SK-N-SH treated with all-trans-retinoic acid at 6 μM for 48 hours (cell line): ENCODE measurements around the gene FGF14.
A peak's percentile ranks its signal among the peaks of the same experiment; 100 is the strongest.

Experiments
- ATAC-seq: fragments of 200-7000 bp; cut with Tn5 transposase; 3 replicates; pipeline ENCODE4 v1.9.1; 2020; ENCODE audit warnings: mild to moderate bottlenecking, moderate library complexity
- ARNTL ChIP-seq: fragments of 450-650 bp; formaldehyde crosslinking; IDR thresholded peaks from 2 replicates; pipeline ENCODE4 v1.5.0; 2020; ENCODE audit warnings: low read depth, mild to moderate bottlenecking, moderate library complexity, borderline replicate concordance
- CREB5 ChIP-seq: fragments of 250-450 bp; sonication (Bioruptor Pico); IDR thresholded peaks from 2 replicates; pipeline ENCODE4 v1.5.1; 2020; ENCODE audit warnings: low read depth, mild to moderate bottlenecking, moderate library complexity
- CSDC2 ChIP-seq: fragments of 250-450 bp; sonication (Bioruptor Pico); IDR thresholded peaks from 2 replicates; pipeline ENCODE4 v1.5.0; 2020; ENCODE audit warnings: mild to moderate bottlenecking, moderate library complexity
- CSRNP3 ChIP-seq: fragments of 250-450 bp; sonication (Bioruptor Pico); IDR thresholded peaks from 2 replicates; pipeline ENCODE4 v1.5.1; 2021; ENCODE audit warnings: mild to moderate bottlenecking, moderate library complexity
- GLIS3 ChIP-seq: fragments of 250-450 bp; sonication (Bioruptor Pico); IDR thresholded peaks from 2 replicates; pipeline ENCODE4 v1.5.0; 2020; ENCODE audit warnings: mild to moderate bottlenecking, moderate library complexity
- ISL1 ChIP-seq: fragments of 250-450 bp; sonication (Bioruptor Pico); IDR thresholded peaks from 2 replicates; pipeline ENCODE4 v2.1.2; 2022; ENCODE audit warnings: mild to moderate bottlenecking, moderate library complexity
- OSR1 ChIP-seq: fragments of 250-450 bp; sonication (Bioruptor Pico); IDR thresholded peaks from 2 replicates; pipeline ENCODE4 v1.8.0; 2022; ENCODE audit warnings: moderate library complexity, mild to moderate bottlenecking, inconsistent platforms
- PATZ1 ChIP-seq: fragments of 250-450 bp; sonication (Bioruptor Pico); IDR thresholded peaks from 2 replicates; pipeline ENCODE4 v1.8.0; 2020; ENCODE audit warnings: mild to moderate bottlenecking, moderate library complexity, borderline replicate concordance
- POU6F1 ChIP-seq: fragments of 250-450 bp; sonication (Bioruptor Pico); IDR thresholded peaks from 2 replicates; pipeline ENCODE4 v1.8.0; 2021; ENCODE audit warnings: low read depth, mild to moderate bottlenecking, moderate library complexity, borderline replicate concordance
- PPARA ChIP-seq: fragments of 250-450 bp; sonication (Bioruptor Pico); IDR thresholded peaks from 2 replicates; pipeline ENCODE4 v1.5.0; 2020; ENCODE audit warnings: mild to moderate bottlenecking, borderline replicate concordance
- RARB ChIP-seq: fragments of 250-450 bp; sonication (Bioruptor Pico); IDR thresholded peaks from 2 replicates; pipeline ENCODE4 v1.8.0; 2021; ENCODE audit warnings: mild to moderate bottlenecking, moderate library complexity
- SNAI2 ChIP-seq: fragments of 250-450 bp; sonication (Bioruptor Pico); IDR thresholded peaks from 2 replicates; pipeline ENCODE4 v1.5.0; 2020; ENCODE audit warnings: mild to moderate bottlenecking, moderate library complexity
- TCF4 ChIP-seq: fragments of 250-450 bp; sonication (Bioruptor Pico); IDR thresholded peaks from 2 replicates; pipeline ENCODE4 v1.8.0; 2021; ENCODE audit warnings: mild to moderate bottlenecking, moderate library complexity, borderline replicate concordance
- TOX ChIP-seq: fragments of 250-450 bp; sonication (Bioruptor Pico); IDR thresholded peaks from 2 replicates; pipeline ENCODE4 v1.8.0; 2021; ENCODE audit warnings: mild to moderate bottlenecking, moderate library complexity, borderline replicate concordance
- ZC3H10 ChIP-seq: fragments of 250-450 bp; sonication (Bioruptor Pico); IDR thresholded peaks from 2 replicates; pipeline ENCODE4 v1.5.1; 2021; ENCODE audit warnings: mild to moderate bottlenecking, moderate library complexity
- ZFP3 ChIP-seq: fragments of 250-450 bp; sonication (Bioruptor Pico); IDR thresholded peaks from 2 replicates; pipeline ENCODE4 v1.5.0; 2020; ENCODE audit warnings: mild to moderate bottlenecking, moderate library complexity
- ZFP30 ChIP-seq: fragments of 450-650 bp; formaldehyde crosslinking; IDR thresholded peaks from 2 replicates; pipeline ENCODE4 v1.5.0; 2022; ENCODE audit warnings: mild to moderate bottlenecking, moderate library complexity
- ZNF565 ChIP-seq: fragments of 450-650 bp; formaldehyde crosslinking; conservative IDR thresholded peaks from 2 replicates; pipeline ENCODE4 v1.5.0; 2020; ENCODE audit warnings: low read depth, mild to moderate bottlenecking, moderate library complexity
- ZNF8 ChIP-seq: fragments of 450-650 bp; formaldehyde crosslinking; IDR thresholded peaks from 2 replicates; pipeline ENCODE4 v1.5.0; 2020; ENCODE audit warnings: mild to moderate bottlenecking, moderate library complexity

The FGF14 gene

GRCh38 chr13:102293723-102294122 lies 108.1 kb downstream of the FGF14 start:
- TF ChIP-seq ISL1 (CRISPR knock-in tag): no peak
- no peak for TF ChIP-seq PATZ1 (CRISPR knock-in tag)
- no peak for TF ChIP-seq ZC3H10 (CRISPR knock-in tag)
- TF ChIP-seq TCF4 (CRISPR knock-in tag): no peak
- no peak for TF ChIP-seq ZNF565 (CRISPR knock-in tag)
- TF ChIP-seq TOX (CRISPR knock-in tag): no peak
- TF ChIP-seq PPARA (CRISPR knock-in tag): no peak
- TF ChIP-seq ARNTL (CRISPR knock-in tag): no peak
- TF ChIP-seq OSR1 (CRISPR knock-in tag): no peak
- no peak for ATAC-seq

GRCh38 chr13:102291587-102292218 lies 110.1 kb downstream of the FGF14 start:
- TF ChIP-seq SNAI2: no peak
- TF ChIP-seq RARB (CRISPR knock-in tag): no peak
- TF ChIP-seq POU6F1 (CRISPR knock-in tag): no peak
- no peak for TF ChIP-seq ARNTL (CRISPR knock-in tag)
- TF ChIP-seq CREB5 (CRISPR knock-in tag): no peak
- TF ChIP-seq ZNF8 (CRISPR knock-in tag): no peak
- TF ChIP-seq CSRNP3 (CRISPR knock-in tag): no peak
- TF ChIP-seq ZFP3 (CRISPR knock-in tag): no peak
- TF ChIP-seq TCF4 (CRISPR knock-in tag): no peak
- no peak for TF ChIP-seq GLIS3 (CRISPR knock-in tag)
- no peak for TF ChIP-seq ZFP30 (CRISPR knock-in tag)
- no peak for TF ChIP-seq TOX (CRISPR knock-in tag)
- TF ChIP-seq, all 23 proteins: peak for 0
- peak; percentile 59; the same call in 2 of the 3 replicates for ATAC-seq

GRCh38 chr13:102289606-102290005 lies 112.2 kb downstream of the FGF14 start:
- no peak for ATAC-seq
- TF ChIP-seq CSDC2 (CRISPR knock-in tag) (no peak), CSRNP3 (CRISPR knock-in tag) (no peak)

GRCh38 chr13:102286326-102286725 lies 115.5 kb downstream of the FGF14 start:
- TF ChIP-seq ARNTL (CRISPR knock-in tag) (no peak), ISL1 (CRISPR knock-in tag) (peak; percentile 76)
- peak; percentile 89 for ATAC-seq
